SK-N-SH treated with all-trans-retinoic acid at 6 μM for 48 hours (cell line): ENCODE data around the gene NPAS1.

Experiments used
- ARNTL ChIP-seq: fragments of 450-650 bp; formaldehyde crosslinking; IDR thresholded peaks from 2 replicates; pipeline ENCODE4 v1.5.0; 2020; ENCODE audit warnings: low read depth, mild to moderate bottlenecking, moderate library complexity, borderline replicate concordance
- CREB5 ChIP-seq: fragments of 250-450 bp; sonication (Bioruptor Pico); IDR thresholded peaks from 2 replicates; pipeline ENCODE4 v1.5.1; 2020; ENCODE audit warnings: low read depth, mild to moderate bottlenecking, moderate library complexity
- CSDC2 ChIP-seq: fragments of 250-450 bp; sonication (Bioruptor Pico); IDR thresholded peaks from 2 replicates; pipeline ENCODE4 v1.5.0; 2020; ENCODE audit warnings: mild to moderate bottlenecking, moderate library complexity
- OSR1 ChIP-seq: fragments of 250-450 bp; sonication (Bioruptor Pico); IDR thresholded peaks from 2 replicates; pipeline ENCODE4 v1.8.0; 2022; ENCODE audit warnings: moderate library complexity, mild to moderate bottlenecking, inconsistent platforms
- PATZ1 ChIP-seq: fragments of 250-450 bp; sonication (Bioruptor Pico); IDR thresholded peaks from 2 replicates; pipeline ENCODE4 v1.8.0; 2020; ENCODE audit warnings: mild to moderate bottlenecking, moderate library complexity, borderline replicate concordance
- POU6F1 ChIP-seq: fragments of 250-450 bp; sonication (Bioruptor Pico); IDR thresholded peaks from 2 replicates; pipeline ENCODE4 v1.8.0; 2021; ENCODE audit warnings: low read depth, mild to moderate bottlenecking, moderate library complexity, borderline replicate concordance
- RARB ChIP-seq: fragments of 250-450 bp; sonication (Bioruptor Pico); IDR thresholded peaks from 2 replicates; pipeline ENCODE4 v1.8.0; 2021; ENCODE audit warnings: mild to moderate bottlenecking, moderate library complexity
- TCF4 ChIP-seq: fragments of 250-450 bp; sonication (Bioruptor Pico); IDR thresholded peaks from 2 replicates; pipeline ENCODE4 v1.8.0; 2021; ENCODE audit warnings: mild to moderate bottlenecking, moderate library complexity, borderline replicate concordance
- TSHZ2 ChIP-seq: fragments of 250-450 bp; sonication (Bioruptor Pico); IDR thresholded peaks from 2 replicates; pipeline ENCODE4 v1.5.0; 2020; ENCODE audit warnings: mild to moderate bottlenecking, moderate library complexity
- ZC3H10 ChIP-seq: fragments of 250-450 bp; sonication (Bioruptor Pico); IDR thresholded peaks from 2 replicates; pipeline ENCODE4 v1.5.1; 2021; ENCODE audit warnings: mild to moderate bottlenecking, moderate library complexity
- ZFP3 ChIP-seq: fragments of 250-450 bp; sonication (Bioruptor Pico); IDR thresholded peaks from 2 replicates; pipeline ENCODE4 v1.5.0; 2020; ENCODE audit warnings: mild to moderate bottlenecking, moderate library complexity
- ZFP30 ChIP-seq: fragments of 450-650 bp; formaldehyde crosslinking; IDR thresholded peaks from 2 replicates; pipeline ENCODE4 v1.5.0; 2022; ENCODE audit warnings: mild to moderate bottlenecking, moderate library complexity

GRCh38 chr19:47047272-47047762 is 27.7 kb downstream of the NPAS1 start:
- TF ChIP-seq PATZ1 (CRISPR knock-in tag): no peak
- TF ChIP-seq RARB (CRISPR knock-in tag): no peak
- no peak for TF ChIP-seq ZFP30 (CRISPR knock-in tag)
- no peak for TF ChIP-seq ZFP3
- no peak for TF ChIP-seq ARNTL (CRISPR knock-in tag)
- TF ChIP-seq CSDC2 (CRISPR knock-in tag): no peak
- no peak for TF ChIP-seq OSR1 (CRISPR knock-in tag)
- TF ChIP-seq TCF4 (CRISPR knock-in tag): no peak
- TF ChIP-seq TSHZ2 (CRISPR knock-in tag): no peak
- no peak for TF ChIP-seq ZC3H10
- no peak for TF ChIP-seq CREB5 (CRISPR knock-in tag)
- TF ChIP-seq POU6F1 (CRISPR knock-in tag): no peak
